ENCODE results near the gene SERTAD1.

The SERTAD1 gene

DNA sequence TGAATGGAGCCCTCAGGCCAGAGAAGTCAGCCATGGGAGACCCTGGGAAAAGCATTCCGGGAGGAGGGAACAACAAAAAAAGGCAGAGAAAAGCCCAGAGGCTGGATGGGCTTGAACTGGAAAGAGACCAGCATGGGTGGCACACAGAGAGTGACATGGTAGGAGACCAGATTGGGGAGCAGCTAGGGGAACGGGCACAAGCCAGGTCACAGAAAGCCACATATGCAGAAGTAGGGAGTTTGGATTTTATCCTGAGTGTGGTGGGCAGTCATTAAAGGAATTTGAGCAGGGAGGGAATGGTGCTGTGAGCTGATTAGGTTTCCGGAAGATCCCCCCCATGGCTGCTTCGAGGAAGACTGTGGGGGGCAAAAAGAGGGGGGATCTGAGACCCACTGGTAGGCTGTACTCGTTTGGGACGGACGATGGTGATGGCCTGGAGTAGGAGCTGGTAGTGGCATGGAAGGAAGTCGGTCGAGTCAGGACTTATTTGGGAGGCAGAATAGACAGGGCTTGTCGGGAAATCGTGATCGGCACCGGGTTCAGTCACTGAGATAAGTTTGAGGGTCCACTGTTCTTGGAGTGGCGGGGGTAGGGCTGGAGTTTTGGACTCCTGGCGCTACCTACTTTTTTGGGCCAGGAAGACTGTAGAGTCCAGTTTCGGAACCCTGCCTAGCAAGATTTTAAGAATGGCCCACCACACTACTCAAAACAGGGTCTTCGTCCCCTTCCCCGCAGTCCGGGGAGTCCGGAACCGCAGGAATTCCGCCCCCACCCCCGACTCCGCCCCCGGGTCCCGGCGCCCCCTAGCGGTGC is 949 bp downstream of the SERTAD1 start:
- ChIA-PET CTCF (interaction anchor here (0.7 to 2.3 kb wide), 8 partner anchors 9 to 210 kb away, joined by 3 to 14 read pairs (median 4); no protein-coding TSS in a partner anchor), POLR2A (interaction anchor here (1.3 kb wide), 1 partner anchor 8 kb away, joined by 7 read pairs; no protein-coding TSS in a partner anchor)
- DNase-seq (ENCODE audit: low read depth, low spot score): no peak
- H3K4me3 ChIP-seq (ENCODE audit: low read depth, low read length): peak overlapping the region; percentile 90
- TF ChIP-seq, protein P1, sequence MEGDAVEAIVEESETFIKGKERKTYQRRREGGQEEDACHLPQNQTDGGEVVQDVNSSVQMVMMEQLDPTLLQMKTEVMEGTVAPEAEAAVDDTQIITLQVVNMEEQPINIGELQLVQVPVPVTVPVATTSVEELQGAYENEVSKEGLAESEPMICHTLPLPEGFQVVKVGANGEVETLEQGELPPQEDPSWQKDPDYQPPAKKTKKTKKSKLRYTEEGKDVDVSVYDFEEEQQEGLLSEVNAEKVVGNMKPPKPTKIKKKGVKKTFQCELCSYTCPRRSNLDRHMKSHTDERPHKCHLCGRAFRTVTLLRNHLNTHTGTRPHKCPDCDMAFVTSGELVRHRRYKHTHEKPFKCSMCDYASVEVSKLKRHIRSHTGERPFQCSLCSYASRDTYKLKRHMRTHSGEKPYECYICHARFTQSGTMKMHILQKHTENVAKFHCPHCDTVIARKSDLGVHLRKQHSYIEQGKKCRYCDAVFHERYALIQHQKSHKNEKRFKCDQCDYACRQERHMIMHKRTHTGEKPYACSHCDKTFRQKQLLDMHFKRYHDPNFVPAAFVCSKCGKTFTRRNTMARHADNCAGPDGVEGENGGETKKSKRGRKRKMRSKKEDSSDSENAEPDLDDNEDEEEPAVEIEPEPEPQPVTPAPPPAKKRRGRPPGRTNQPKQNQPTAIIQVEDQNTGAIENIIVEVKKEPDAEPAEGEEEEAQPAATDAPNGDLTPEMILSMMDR (IDR thresholded peaks at IDR 0.05; ENCODE audit: insufficient read depth, low read length, missing control alignments): no peak

DNA sequence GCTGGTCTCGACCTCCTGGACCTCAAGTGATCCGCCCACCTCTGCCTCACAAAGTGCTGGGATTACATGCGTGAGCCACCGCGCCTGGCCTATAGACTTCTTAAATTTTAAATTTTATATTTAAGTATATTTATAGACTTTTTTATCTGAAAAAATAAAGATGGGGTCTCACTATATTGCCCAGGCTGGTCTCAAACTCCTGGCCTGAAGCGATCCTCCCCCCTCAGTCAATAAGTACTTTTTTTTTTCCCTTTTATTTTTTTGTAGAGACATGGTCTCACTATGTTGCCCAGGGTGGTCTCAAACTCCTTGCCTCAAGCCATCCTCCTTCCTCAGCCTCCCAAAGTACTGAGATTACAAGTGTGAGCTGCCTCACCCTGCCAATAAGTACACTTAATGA is 1.9 kb downstream of the SERTAD1 start:
- TF ChIP-seq, protein P1 (IDR thresholded peaks at IDR 0.05; ENCODE audit: insufficient read depth, low read length, missing control alignments): no peak
- ChIA-PET POLR2A (interaction anchor here (0.9 to 1.3 kb wide), 2 partner anchors 9 to 20 kb away, joined by 3 to 7 read pairs; no protein-coding TSS in a partner anchor), CTCF (interaction anchor here (1.0 to 5.0 kb wide), 8 partner anchors 8 to 211 kb away, joined by 3 to 30 read pairs (median 4); partner anchors contain the start of gene BLVRB)
- peak overlapping the region; percentile 90 for H3K4me3 ChIP-seq (ENCODE audit: low read depth, low read length)
- no peak for DNase-seq (ENCODE audit: low read depth, low spot score)

DNA sequence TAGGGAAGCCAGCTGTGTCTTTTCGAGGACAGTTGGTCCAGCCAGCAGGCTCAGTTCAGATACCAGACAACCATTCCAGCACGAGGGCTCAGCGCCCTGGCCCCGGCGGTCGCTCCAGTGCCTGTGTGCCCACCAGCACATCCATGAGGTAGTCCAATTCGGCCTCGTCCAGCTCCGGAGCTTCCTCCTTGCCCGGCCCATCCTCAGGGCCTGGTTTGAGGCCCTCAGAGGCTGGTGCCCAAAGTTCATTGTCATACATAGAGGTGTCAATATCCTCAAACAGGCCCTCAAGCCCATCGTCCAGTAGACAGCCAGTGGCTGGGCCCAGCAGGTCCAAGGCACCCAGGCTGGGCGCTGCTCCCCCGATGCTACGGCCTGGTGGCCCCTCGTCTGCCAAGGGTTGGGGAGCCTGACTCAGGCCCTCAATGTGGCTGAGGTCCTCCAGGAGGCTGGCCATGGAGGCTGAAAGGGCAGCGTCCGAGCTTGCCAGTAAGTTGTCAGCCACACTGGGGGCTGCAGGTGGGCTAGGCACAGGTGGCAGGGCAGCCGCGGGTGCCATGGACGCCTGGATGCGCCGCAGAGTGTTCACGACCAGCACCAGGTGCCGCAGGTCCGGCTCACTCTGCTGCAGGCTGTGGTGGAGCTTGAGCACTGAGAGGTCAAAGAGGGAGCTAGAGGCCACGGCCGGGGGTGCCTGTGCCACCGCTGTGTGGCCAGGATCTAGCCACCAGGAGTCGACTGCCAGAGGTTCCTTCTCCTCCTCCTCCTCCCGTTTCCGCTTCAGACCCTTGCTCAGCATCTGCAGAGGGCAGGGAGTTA is 2.8 kb downstream of the SERTAD1 start:
- POLR2A ChIA-PET: interaction anchor here (0.8 to 1.0 kb wide), 3 partner anchors 20 to 75 kb away, joined by 3 read pairs; partner anchors contain the start of genes C19orf47 and PLD3

DNA sequence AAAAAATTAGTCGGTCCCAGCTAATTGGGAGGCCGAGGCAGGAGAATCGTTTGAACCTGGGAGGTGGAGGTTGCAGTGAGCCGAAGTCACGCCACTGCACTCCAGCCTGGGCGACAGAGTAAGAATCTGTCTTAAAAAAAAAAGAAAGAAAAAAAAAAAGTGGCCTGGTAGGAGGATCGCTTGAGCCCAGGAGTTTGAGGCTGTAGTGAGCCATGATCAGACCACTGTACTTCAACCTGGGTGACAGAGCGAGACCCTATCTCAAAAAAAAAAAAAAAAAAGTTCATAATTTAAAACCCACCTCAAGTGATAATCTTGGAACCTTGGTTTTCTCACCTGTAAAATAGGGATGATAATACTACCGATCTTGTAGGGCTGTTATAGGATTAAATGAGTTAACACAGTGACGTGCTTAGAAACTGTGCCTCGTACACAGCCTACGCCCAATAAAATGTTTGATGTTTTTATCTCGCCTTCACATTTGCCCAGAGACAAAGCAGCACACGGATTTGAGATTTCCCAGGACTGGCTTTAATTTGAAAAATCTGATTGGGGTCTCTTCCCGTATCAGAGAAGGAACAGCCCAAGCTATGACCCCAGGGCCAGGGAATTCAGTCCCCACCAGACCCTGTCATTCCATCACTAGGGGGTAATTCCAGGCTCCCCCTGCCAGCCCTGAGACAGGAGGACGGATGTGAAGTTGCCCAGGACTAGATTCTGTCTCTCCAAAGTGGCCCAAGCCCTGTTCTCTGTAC is 3.6 kb downstream of the SERTAD1 start:
- TF ChIP-seq, protein P1 (IDR thresholded peaks at IDR 0.05; ENCODE audit: insufficient read depth, low read length, missing control alignments): no peak
- DNase-seq (ENCODE audit: low read depth, low spot score): no peak
- H3K4me3 ChIP-seq (ENCODE audit: low read depth, low read length): no peak overlapping the region
- POLR2A ChIA-PET: interaction anchor here (1.0 kb wide), 1 partner anchor 74 kb away, joined by 3 read pairs; the partner anchor contains the start of genes C19orf47 and PLD3
- CTCF ChIA-PET: interaction anchor here (1.1 to 5.0 kb wide), 5 partner anchors 10 to 212 kb away, joined by 3 to 62 read pairs (median 20); partner anchors contain the start of genes BLVRB and SERTAD3

More for the DNA sequence above, 2.8 kb downstream of the SERTAD1 start:
- CTCF ChIA-PET: interaction anchor here (1.1 to 5.0 kb wide), 4 partner anchors 11 to 212 kb away, joined by 3 to 30 read pairs (median 8); partner anchors contain the start of gene BLVRB
- DNase-seq (ENCODE audit: low read depth, low spot score): no peak
- no peak overlapping the region for H3K4me3 ChIP-seq (ENCODE audit: low read depth, low read length)
- TF ChIP-seq, protein P1 (IDR thresholded peaks at IDR 0.05; ENCODE audit: insufficient read depth, low read length, missing control alignments): no peak

DNA sequence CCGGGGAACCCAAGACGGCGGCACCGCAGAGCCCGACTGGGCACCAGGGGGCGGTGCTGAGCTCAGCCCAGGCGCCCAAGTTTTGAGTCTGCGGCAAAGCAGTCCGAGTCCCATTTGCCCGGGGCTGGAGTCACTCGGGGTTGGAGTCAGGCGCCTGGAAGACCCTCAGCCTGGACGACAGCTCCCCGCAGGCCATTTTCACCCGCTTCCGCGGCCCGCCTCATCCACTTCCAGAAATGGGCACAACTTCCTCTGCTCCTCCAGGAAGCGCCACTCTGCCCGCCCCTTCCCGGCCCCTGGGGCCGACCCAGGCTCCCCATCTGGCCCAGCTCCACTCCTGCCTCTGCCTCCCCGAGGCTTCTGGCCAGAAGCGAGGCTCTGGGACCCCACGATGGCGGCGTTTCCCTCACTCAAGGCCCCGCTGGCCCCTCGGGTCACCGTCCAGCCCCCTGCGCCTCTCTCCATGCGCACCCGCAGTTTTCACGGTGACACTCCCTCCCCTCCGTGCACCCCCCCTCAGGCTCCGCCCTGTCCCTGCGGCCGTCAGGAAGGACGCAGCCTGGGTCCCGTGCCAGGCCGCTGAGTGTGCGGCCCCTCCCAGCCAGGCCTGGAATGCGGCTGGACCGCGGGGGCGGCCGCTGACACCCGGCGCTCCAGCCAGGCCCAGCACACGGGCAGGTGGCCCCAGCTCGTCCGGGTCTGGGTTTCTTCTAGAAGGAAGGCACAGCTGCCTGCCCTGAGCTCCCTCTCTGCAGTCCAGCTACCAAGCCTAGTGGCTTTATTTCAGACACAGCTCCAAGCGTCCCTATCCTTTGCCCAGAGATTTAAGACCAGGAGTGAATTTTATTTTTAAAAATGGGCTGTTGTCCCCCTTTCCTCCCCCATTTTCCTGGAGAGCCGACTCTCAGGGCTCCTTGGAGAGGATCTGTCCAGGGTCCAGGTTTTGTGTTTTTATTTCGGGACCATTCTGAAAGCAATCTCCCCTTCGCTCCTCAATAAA is 4.7 kb downstream of the SERTAD1 start:
- peak; percentile 45 for DNase-seq (ENCODE audit: low read depth, low spot score)
- TF ChIP-seq, protein P1 (IDR thresholded peaks at IDR 0.05; ENCODE audit: insufficient read depth, low read length, missing control alignments): peak; percentile 97
- ChIA-PET CTCF (interaction anchor here (0.6 to 5.0 kb wide), 24 partner anchors 9 to 214 kb away, joined by 3 to 62 read pairs (median 5); partner anchors contain the start of genes BLVRB and SERTAD3), POLR2A (interaction anchor here (0.7 to 1.9 kb wide), 10 partner anchors 10 to 213 kb away, joined by 3 to 9 read pairs (median 4); partner anchors contain the start of genes BLVRB and SERTAD3)
- H3K4me3 ChIP-seq (ENCODE audit: low read depth, low read length): peak overlapping the region; percentile 68

Measured in AG04449 (cell line).